H9 (cell line): Measurements from ENCODE around the gene DTWD1. TPM values are rescaled to one million over a fixed set of nuclear protein-coding genes. Genes with fewer than 3 reads are reported as not detected.

ENCODE experiments used
- DNase-seq: peaks from one replicate; pipeline ENCODE4 v3.0.0-alpha.2; 2017
- H2AFZ ChIP-seq: one replicate; pipeline ENCODE4 v1.6.1; 2013; ENCODE audit warnings: mild to moderate bottlenecking, low read length, control low read depth, moderate library complexity
- H2AK5ac ChIP-seq: 2 replicates; pipeline ENCODE4 v1.6.1; 2013; ENCODE audit warnings: low read length, control low read depth, mixed read lengths; ENCODE audit not compliant: insufficient read length
- H2BK120ac ChIP-seq: one replicate; pipeline ENCODE4 v1.6.1; 2013; ENCODE audit warnings: low read depth, mild to moderate bottlenecking, low read length, control low read depth, inconsistent platforms; ENCODE audit not compliant: poor library complexity, severe bottlenecking
- H2BK12ac ChIP-seq: 2 replicates; pipeline ENCODE4 v1.6.1; 2013; ENCODE audit warnings: low read length, control low read depth, mixed read lengths, low read depth; ENCODE audit not compliant: insufficient read length
- H2BK15ac ChIP-seq: 2 replicates; pipeline ENCODE4 v1.6.1; 2013; ENCODE audit warnings: low read depth, low read length, control low read depth
- H2BK20ac ChIP-seq: one replicate; pipeline ENCODE4 v1.6.1; 2013; ENCODE audit warnings: low read depth, mild to moderate bottlenecking, low read length, control low read depth, inconsistent platforms; ENCODE audit not compliant: poor library complexity, severe bottlenecking
- H2BK5ac ChIP-seq: 2 replicates; pipeline ENCODE4 v1.6.1; 2013; ENCODE audit warnings: low read length, control low read depth, mixed read lengths; ENCODE audit not compliant: insufficient read length
- H3K14ac ChIP-seq: 2 replicates; pipeline ENCODE4 v1.6.1; 2013; ENCODE audit warnings: low read length, control low read depth; ENCODE audit not compliant: insufficient read depth
- H3K18ac ChIP-seq: 2 replicates; pipeline ENCODE4 v1.6.1; 2013; ENCODE audit warnings: low read depth, mild to moderate bottlenecking, mixed read lengths, low read length, control low read depth; ENCODE audit not compliant: insufficient read length
- H3K23ac ChIP-seq: 2 replicates; pipeline ENCODE4 v1.6.1; 2013; ENCODE audit warnings: low read length, control low read depth, mixed read lengths, low read depth; ENCODE audit not compliant: insufficient read length
- H3K23me2 ChIP-seq: 2 replicates; pipeline ENCODE4 v1.6.1; 2013; ENCODE audit warnings: low read depth, mild to moderate bottlenecking, mixed read lengths, low read length, control low read depth; ENCODE audit not compliant: insufficient read length, poor library complexity, severe bottlenecking
- H3K27ac ChIP-seq: 2 replicates; pipeline ENCODE4 v1.5.1; 2013; ENCODE audit warnings: low read length, control low read depth, mixed read lengths, low read depth; ENCODE audit not compliant: insufficient read length
- H3K27me3 ChIP-seq: 2 replicates; pipeline ENCODE4 v1.6.1; 2013; ENCODE audit warnings: low read length, control low read depth, inconsistent platforms; ENCODE audit not compliant: insufficient read depth
- H3K4ac ChIP-seq: 2 replicates; pipeline ENCODE4 v1.6.1; 2013; ENCODE audit warnings: low read depth, mild to moderate bottlenecking, control low read depth, inconsistent platforms, low read length, moderate library complexity
- H3K4me1 ChIP-seq: 2 replicates; pipeline ENCODE4 v1.6.1; 2013; ENCODE audit warnings: low read length, control low read depth, inconsistent platforms; ENCODE audit not compliant: insufficient read depth
- H3K4me2 ChIP-seq: 2 replicates; pipeline ENCODE4 v1.6.1; 2013; ENCODE audit warnings: low read length, control low read depth, mixed read lengths; ENCODE audit not compliant: insufficient read length, insufficient read depth
- H3K56ac ChIP-seq: 2 replicates; pipeline ENCODE4 v1.6.1; 2013; ENCODE audit warnings: low read depth, mild to moderate bottlenecking, mixed read lengths, low read length, control low read depth; ENCODE audit not compliant: insufficient read length
- H3K79me1 ChIP-seq: 2 replicates; pipeline ENCODE4 v1.6.1; 2013; ENCODE audit warnings: low read depth, mild to moderate bottlenecking, moderate library complexity, low read length, control low read depth, inconsistent platforms; ENCODE audit not compliant: insufficient read depth, poor library complexity, severe bottlenecking
- H3K79me2 ChIP-seq: 2 replicates; pipeline ENCODE4 v1.6.1; 2013; ENCODE audit warnings: low read length, control low read depth, inconsistent platforms; ENCODE audit not compliant: insufficient read depth
- H3K9ac ChIP-seq: 2 replicates; pipeline ENCODE4 v1.6.1; 2013; ENCODE audit warnings: low read length, control low read depth, mixed read lengths; ENCODE audit not compliant: insufficient read length; ENCODE audit errors: extremely low read depth
- H3K9me3 ChIP-seq: one replicate; pipeline ENCODE4 v1.6.1; 2013; ENCODE audit warnings: low read depth, low read length, inconsistent platforms; ENCODE audit not compliant: control insufficient read depth
- H3T11ph ChIP-seq: one replicate; pipeline ENCODE4 v1.6.1; 2013; ENCODE audit warnings: mild to moderate bottlenecking, low read length, control low read depth, inconsistent platforms
- H4K20me1 ChIP-seq: one replicate; pipeline ENCODE4 v1.6.1; 2013; ENCODE audit not compliant: control insufficient read depth, insufficient read length, insufficient read depth
- H4K5ac ChIP-seq: 2 replicates; pipeline ENCODE4 v1.6.1; 2013; ENCODE audit warnings: low read depth, mild to moderate bottlenecking, mixed read lengths, low read length, control low read depth; ENCODE audit not compliant: insufficient read length
- H4K8ac ChIP-seq: replicated peaks from 2 replicates; pipeline ENCODE4 v1.6.1; 2013; ENCODE audit warnings: low read length, control low read depth, mixed read lengths, low read depth; ENCODE audit not compliant: insufficient read length
- H4K91ac ChIP-seq: 2 replicates; pipeline ENCODE4 v1.6.1; 2013; ENCODE audit warnings: low read depth, mild to moderate bottlenecking, moderate library complexity, mixed read lengths, low read length, control low read depth; ENCODE audit not compliant: insufficient read length
- H3K27ac Mint-ChIP-seq, 3 experiments: 2 replicates in 2 of 3; 3 replicates in 1 of 3; pipeline ENCODE4 v1.8.0; 2020 to 2021; ENCODE audit warnings: mixed read lengths in 3 of 3, mild to moderate bottlenecking in 1 of 3, moderate library complexity in 1 of 3
- H3K27me3 Mint-ChIP-seq: 2 replicates; pipeline ENCODE4 v1.8.0; 2021; ENCODE audit warnings: low read depth, mild to moderate bottlenecking, moderate library complexity, mixed read lengths
- H3K36me3 Mint-ChIP-seq, 3 experiments: 2 replicates in 2 of 3; 3 replicates in 1 of 3; pipeline ENCODE4 v1.8.0; 2020 to 2021; ENCODE audit warnings: low read depth in 3 of 3, mixed read lengths in 3 of 3; ENCODE audit not compliant: insufficient read depth in 1 of 3
- H3K4me1 Mint-ChIP-seq, 2 experiments: 2 replicates each; pipeline ENCODE4 v1.8.0; 2020; ENCODE audit warnings: mixed read lengths in 2 of 2
- H3K4me3 Mint-ChIP-seq, 2 experiments: 2 replicates in 1 of 2; 3 replicates in 1 of 2; pipeline ENCODE4 v1.8.0; 2020 to 2021; ENCODE audit warnings: mild to moderate bottlenecking in 2 of 2, mixed read lengths in 2 of 2, moderate library complexity in 1 of 2
- H3K9me3 Mint-ChIP-seq, 2 experiments: 2 replicates in 1 of 2; 3 replicates in 1 of 2; pipeline ENCODE4 v1.8.0; 2020; ENCODE audit warnings: mild to moderate bottlenecking in 2 of 2, mixed read lengths in 2 of 2, moderate library complexity in 1 of 2
- CTCF ChIP-seq: fragments of 200-600 bp; sonication (generic); conservative IDR thresholded peaks from 3 replicates; pipeline ENCODE4 v1.8.0; 2021; ENCODE audit warnings: antibody characterized with exemption, mild to moderate bottlenecking
- total RNA-seq: library from RNA; stranded (reverse); gene quantifications from 2 replicates; pipeline ENCODE4 v1.2.1, GENCODE V29; 2021

Gene DTWD1
- total RNA-seq, 1 experiment from 2014 or later = 26.7 TPM

- H3K4me2 ChIP-seq = no peak overlapping the region
- H3K27me3 ChIP-seq = no peaks in the 10 kb centered on the region
- no peak overlapping the region for H3K56ac ChIP-seq
- H3K18ac ChIP-seq = no peak overlapping the region
- peaks cover 0 to 9% (median 0%) of the 10 kb centered on the region in 3 experiments; a peak in 1 of 7 replicates for H3K36me3 Mint-ChIP-seq
- H3K14ac ChIP-seq = no peak overlapping the region
- H3K4ac ChIP-seq = no peak overlapping the region
- H3K27me3 Mint-ChIP-seq = no peaks in the 10 kb centered on the region
- no peak overlapping the region for H3K27ac Mint-ChIP-seq
- no peak overlapping the region for H2AFZ ChIP-seq
- H3K79me2 ChIP-seq = no peaks in the 10 kb centered on the region
- H2BK15ac ChIP-seq = no peak overlapping the region
- H4K8ac ChIP-seq = no peak overlapping the region
- H3K79me1 ChIP-seq = no peaks in the 10 kb centered on the region
- H2BK20ac ChIP-seq = no peak overlapping the region
- H3K9me3 Mint-ChIP-seq = peaks cover 5% of the 10 kb centered on the region in 2 experiments; a peak in 3 of 5 replicates
- H2BK120ac ChIP-seq = no peak overlapping the region
- DNase-seq = no peak
- no peak overlapping the region for H3K4me3 Mint-ChIP-seq
- no peak overlapping the region for H2BK5ac ChIP-seq
- H4K5ac ChIP-seq = no peak overlapping the region
- H3K9ac ChIP-seq = no peak overlapping the region
- H2AK5ac ChIP-seq = no peak overlapping the region
- no peak overlapping the region for H3T11ph ChIP-seq
- H4K20me1 ChIP-seq = no peaks in the 10 kb centered on the region
- no peak overlapping the region for H3K23ac ChIP-seq
- H3K4me1 ChIP-seq = no peaks in the 10 kb centered on the region; the same call in 1 of the 2 replicates
- no peaks in the 10 kb centered on the region for H3K23me2 ChIP-seq
- TF ChIP-seq CTCF = peak; percentile 40; the same call in 2 of the 3 replicates
- H3K9me3 ChIP-seq = no peaks in the 10 kb centered on the region
- H3K27ac ChIP-seq = no peak overlapping the region
- peaks cover 4% of the 10 kb centered on the region in 2 experiments for H3K4me1 Mint-ChIP-seq
- no peak overlapping the region for H4K91ac ChIP-seq
- H2BK12ac ChIP-seq = no peak overlapping the region
Observed at GRCh38 chr15:49606594-49606993, 14.3 kb upstream of the DTWD1 start.
